ENCODE data around the gene PTPN4. TPM values are rescaled to one million over a fixed set of nuclear protein-coding genes. Genes with fewer than 3 reads are reported as not detected.

The PTPN4 gene
- total and polyA plus RNA-seq, 2 experiments from 2014 or later, result 19.8 to 24.3 TPM

GRCh38 chr2:119772128-119772527 lies 12.4 kb downstream of the PTPN4 start:
- in situ Hi-C loops (cut with MboI), result no loop called here

GRCh38 chr2:119772767-119773166 lies 13.0 kb downstream of the PTPN4 start:
- no peaks in the 10 kb centered on the region for H3K9me3 ChIP-seq (ENCODE audit: low read depth)
- H3K4me1 ChIP-seq (ENCODE audit: insufficient read depth), result no peaks in the 10 kb centered on the region
- in situ Hi-C loops (cut with MboI), result no loop called here
- H3F3A ChIP-seq (ENCODE audit: insufficient read depth), result 0 out of 2 replicates have a peak, but pooled peaks cover 6% of the 10 kb centered on the region
- TF ChIP-seq EZH2 (IDR thresholded peaks at IDR 0.05; ENCODE audit: insufficient read depth, poor library complexity, severe bottlenecking) (no peak), EZH2phosphoT487 (IDR thresholded peaks at IDR 0.05; ENCODE audit: insufficient read depth, low read depth) (no peak)
- 97 to 100% methylated on average over 4 of the region's 4 CpGs for WGBS, 2 experiments (ENCODE audit: low coverage in 1 of 2, low lambda C conversion rate in 2 of 2, missing lambda C conversion rate in 2 of 2)
- H3K27me3 ChIP-seq (replicated peaks; ENCODE audit: insufficient read depth), result no peaks in the 10 kb centered on the region
- no peak overlapping the region for H3K4me2 ChIP-seq (ENCODE audit: unreplicated experiment)
- 0 out of 2 replicates have a peak, but pooled peaks cover 3% of the 10 kb centered on the region for H4K20me1 ChIP-seq (ENCODE audit: insufficient read depth)
- no peaks in the 10 kb centered on the region for H3K36me3 ChIP-seq (ENCODE audit: low read depth)
- H3K27ac ChIP-seq, result no peak overlapping the region
- peaks cover 86% of the 10 kb centered on the region for H3K79me2 ChIP-seq (ENCODE audit: insufficient read depth)
- no peak overlapping the region for H3K9ac ChIP-seq
- no peaks in the 10 kb centered on the region for H3K9me2 ChIP-seq (ENCODE audit: insufficient read depth)
- no peak overlapping the region for H3K4me3 ChIP-seq
- no peak for DNase-seq
- H2AFZ ChIP-seq, result no peak overlapping the region

More at GRCh38 chr2:119772128-119772527, 12.4 kb downstream of the PTPN4 start:
- DNase-seq, result no peak
- WGBS, 2 experiments (ENCODE audit: low coverage in 1 of 2, low lambda C conversion rate in 2 of 2, missing lambda C conversion rate in 2 of 2), result 93 to 96% methylated on average over 2 of the region's 2 CpGs
- 0 out of 2 replicates have a peak, but pooled peaks cover 3% of the 10 kb centered on the region for H4K20me1 ChIP-seq (ENCODE audit: insufficient read depth)
- peaks cover 86% of the 10 kb centered on the region for H3K79me2 ChIP-seq (ENCODE audit: insufficient read depth)
- H3F3A ChIP-seq (ENCODE audit: insufficient read depth), result 0 out of 2 replicates have a peak, but pooled peaks cover 6% of the 10 kb centered on the region
- no peak overlapping the region for H3K4me2 ChIP-seq (ENCODE audit: unreplicated experiment)
- no peaks in the 10 kb centered on the region for H3K9me3 ChIP-seq (ENCODE audit: low read depth)
- H3K9ac ChIP-seq, result no peak overlapping the region
- no peaks in the 10 kb centered on the region for H3K9me2 ChIP-seq (ENCODE audit: insufficient read depth)
- no peak overlapping the region for H3K4me3 ChIP-seq
- no peak overlapping the region for H2AFZ ChIP-seq
- no peaks in the 10 kb centered on the region for H3K4me1 ChIP-seq (ENCODE audit: insufficient read depth)
- TF ChIP-seq EZH2phosphoT487 (IDR thresholded peaks at IDR 0.05; ENCODE audit: insufficient read depth, low read depth) (no peak), EZH2 (IDR thresholded peaks at IDR 0.05; ENCODE audit: insufficient read depth, poor library complexity, severe bottlenecking) (no peak)
- no peak overlapping the region for H3K27ac ChIP-seq
- no peaks in the 10 kb centered on the region for H3K36me3 ChIP-seq (ENCODE audit: low read depth)
- no peaks in the 10 kb centered on the region for H3K27me3 ChIP-seq (replicated peaks; ENCODE audit: insufficient read depth)

GRCh38 chr2:119774026-119774425 lies 14.3 kb downstream of the PTPN4 start:
- 0 out of 2 replicates have a peak, but pooled peaks cover 6% of the 10 kb centered on the region for H3F3A ChIP-seq (ENCODE audit: insufficient read depth)
- H3K9me2 ChIP-seq (ENCODE audit: insufficient read depth), result no peaks in the 10 kb centered on the region
- TF ChIP-seq EZH2 (IDR thresholded peaks at IDR 0.05; ENCODE audit: insufficient read depth, poor library complexity, severe bottlenecking) (no peak), EZH2phosphoT487 (IDR thresholded peaks at IDR 0.05; ENCODE audit: insufficient read depth, low read depth) (no peak)
- no peaks in the 10 kb centered on the region for H3K9me3 ChIP-seq (ENCODE audit: low read depth)
- no peak overlapping the region for H3K4me3 ChIP-seq
- no peak overlapping the region for H3K27ac ChIP-seq
- H2AFZ ChIP-seq, result no peak overlapping the region
- DNase-seq, result no peak
- no peaks in the 10 kb centered on the region for H3K36me3 ChIP-seq (ENCODE audit: low read depth)
- H3K79me2 ChIP-seq (ENCODE audit: insufficient read depth), result peaks cover 83% of the 10 kb centered on the region
- in situ Hi-C loops (cut with MboI), result no loop called here
- no peak overlapping the region for H3K4me2 ChIP-seq (ENCODE audit: unreplicated experiment)
- no peak overlapping the region for H3K9ac ChIP-seq
- H3K27me3 ChIP-seq (replicated peaks; ENCODE audit: insufficient read depth), result no peaks in the 10 kb centered on the region
- H3K4me1 ChIP-seq (ENCODE audit: insufficient read depth), result no peaks in the 10 kb centered on the region
- H4K20me1 ChIP-seq (ENCODE audit: insufficient read depth), result no peaks in the 10 kb centered on the region

- Histone ChIP-seq H4K20me1 (ENCODE audit: insufficient read depth) (no peaks in the 10 kb centered on the region), H3K9me2 (ENCODE audit: insufficient read depth) (no peaks in the 10 kb centered on the region), H3K27ac (no peak overlapping the region), H3K9ac (no peak overlapping the region), H3K9me3 (ENCODE audit: low read depth) (no peaks in the 10 kb centered on the region), H3K36me3 (ENCODE audit: low read depth) (no peaks in the 10 kb centered on the region), H3K27me3 (replicated peaks; ENCODE audit: insufficient read depth) (no peaks in the 10 kb centered on the region), H3K4me3 (no peak overlapping the region), H3K4me1 (ENCODE audit: insufficient read depth) (no peaks in the 10 kb centered on the region), H3K4me2 (ENCODE audit: unreplicated experiment) (no peak overlapping the region), H3K79me2 (ENCODE audit: insufficient read depth) (peaks cover 82% of the 10 kb centered on the region), H3F3A (ENCODE audit: insufficient read depth) (0 out of 2 replicates have a peak, but pooled peaks cover 6% of the 10 kb centered on the region), H2AFZ (no peak overlapping the region)
- WGBS, 2 experiments (ENCODE audit: low coverage in 1 of 2, low lambda C conversion rate in 2 of 2, missing lambda C conversion rate in 2 of 2), result 99% methylated on average over 6 of the region's 6 CpGs
- no peak for DNase-seq
- in situ Hi-C loops (cut with MboI), result no loop called here
- TF ChIP-seq EZH2phosphoT487 (IDR thresholded peaks at IDR 0.05; ENCODE audit: insufficient read depth, low read depth) (no peak), EZH2 (IDR thresholded peaks at IDR 0.05; ENCODE audit: insufficient read depth, poor library complexity, severe bottlenecking) (no peak)
Observed at GRCh38 chr2:119775102-119775501, 15.4 kb downstream of the PTPN4 start.
